Measurements from ENCODE around the gene SEPTIN11.

GRCh38 chr4:76920715-76921114, 28.8 kb upstream of the SEPTIN11 start:
- TF ChIP-seq CTCF (IDR thresholded peaks at IDR 0.05): no peak
- TF ChIP-seq POLR2A (IDR thresholded peaks at IDR 0.05): no peak

Data from testis (tissue), 2 donors.